ENCODE measurements around the gene PRR13. TPM values are rescaled to one million over a fixed set of nuclear protein-coding genes. Genes with fewer than 3 reads are reported as not detected.

Gene PRR13
- polyA plus RNA-seq, 1 donor from 2014 or later, result 6.4 TPM

- Histone ChIP-seq H3K36me3 (ENCODE audit: insufficient read depth, low read length) (peaks cover 19% of the 10 kb centered on the region), H3K4me3 (ENCODE audit: low read length) (no peak overlapping the region), H3K9me2 (ENCODE audit: insufficient read depth, low read length) (no peaks in the 10 kb centered on the region), H4K20me1 (ENCODE audit: insufficient read depth) (peaks cover 26% of the 10 kb centered on the region), H3K27ac (ENCODE audit: low read length) (no peak overlapping the region), H3F3A (ENCODE audit: insufficient read depth, low read length, poor library complexity, severe bottlenecking) (no peaks in the 10 kb centered on the region), H3K9ac (ENCODE audit: low read length) (no peak overlapping the region), H3K27me3 (ENCODE audit: insufficient read depth, low read depth, low read length) (no peaks in the 10 kb centered on the region), H3K4me2 (ENCODE audit: low read length) (no peak overlapping the region), H2AFZ (ENCODE audit: low read depth, low read length) (no peak overlapping the region), H3K79me2 (replicated peaks; ENCODE audit: insufficient read depth, low read length) (peaks cover 20% of the 10 kb centered on the region), H3K9me3 (ENCODE audit: low read length) (no peaks in the 10 kb centered on the region)
- TF ChIP-seq EP300 (conservative IDR thresholded peaks at IDR 0.05; ENCODE audit: poor library complexity, severe bottlenecking) (no peak), MXI1 (conservative IDR thresholded peaks at IDR 0.05; ENCODE audit: poor library complexity, severe bottlenecking) (no peak), TAF1 (IDR thresholded peaks at IDR 0.05; ENCODE audit: low read depth) (no peak), RAD21 (conservative IDR thresholded peaks at IDR 0.05) (no peak), CTCF (IDR thresholded peaks at IDR 0.05; ENCODE audit: poor library complexity, severe bottlenecking) (no peak), POLR2AphosphoS5 (IDR thresholded peaks at IDR 0.05) (no peak), REST (IDR thresholded peaks at IDR 0.05; ENCODE audit: borderline replicate concordance) (no peak), EZH2 (IDR thresholded peaks at IDR 0.05; ENCODE audit: borderline replicate concordance, insufficient read depth, low read length, poor library complexity, severe bottlenecking) (no peak), SMC3 (conservative IDR thresholded peaks at IDR 0.05; ENCODE audit: poor library complexity) (no peak)
These were observed 25.1 kb downstream of the PRR13 start for GRCh38 chr12:53466640-53467039.

- TF ChIP-seq MXI1 (conservative IDR thresholded peaks at IDR 0.05; ENCODE audit: poor library complexity, severe bottlenecking), result no peak
- no peak for TF ChIP-seq EP300 (conservative IDR thresholded peaks at IDR 0.05; ENCODE audit: poor library complexity, severe bottlenecking)
- no peak for TF ChIP-seq REST (IDR thresholded peaks at IDR 0.05; ENCODE audit: borderline replicate concordance)
- TF ChIP-seq CTCF (IDR thresholded peaks at IDR 0.05; ENCODE audit: poor library complexity, severe bottlenecking), result no peak
- TF ChIP-seq SMC3 (conservative IDR thresholded peaks at IDR 0.05; ENCODE audit: poor library complexity), result no peak
- no peak for TF ChIP-seq POLR2AphosphoS5 (IDR thresholded peaks at IDR 0.05)
- no peak for TF ChIP-seq RAD21 (conservative IDR thresholded peaks at IDR 0.05)
- Histone ChIP-seq H3K9me3 (ENCODE audit: low read length) (no peaks in the 10 kb centered on the region), H2AFZ (ENCODE audit: low read depth, low read length) (no peak overlapping the region), H3K36me3 (ENCODE audit: insufficient read depth, low read length) (peaks cover 17% of the 10 kb centered on the region), H3K9me2 (ENCODE audit: insufficient read depth, low read length) (no peaks in the 10 kb centered on the region), H3K27ac (ENCODE audit: low read length) (no peak overlapping the region), H3K9ac (ENCODE audit: low read length) (no peak overlapping the region), H3K4me3 (ENCODE audit: low read length) (no peak overlapping the region), H3K4me2 (ENCODE audit: low read length) (no peak overlapping the region), H4K20me1 (ENCODE audit: insufficient read depth) (peaks cover 26% of the 10 kb centered on the region), H3K79me2 (replicated peaks; ENCODE audit: insufficient read depth, low read length) (peaks cover 16% of the 10 kb centered on the region), H3K27me3 (ENCODE audit: insufficient read depth, low read depth, low read length) (no peaks in the 10 kb centered on the region), H3F3A (ENCODE audit: insufficient read depth, low read length, poor library complexity, severe bottlenecking) (no peaks in the 10 kb centered on the region)
These were observed 25.5 kb downstream of the PRR13 start for GRCh38 chr12:53467082-53467481.

Data from neural cell (in vitro differentiated cells).